Fibroblast of lung (primary cell): ENCODE data around the gene NMRAL1.

Source experiments
- CTCF ChIP-seq, 2 donors: IDR thresholded peaks in 1 of 2; conservative IDR thresholded peaks in 1 of 2; 1 replicate in 1 of 2; 2 replicates in 1 of 2; pipeline ENCODE4 v1.5.1; 2011 to 2012; ENCODE audit warnings: low read length in 2 of 2, control low read depth in 1 of 2, inconsistent platforms in 1 of 2, low read depth in 1 of 2, mild to moderate bottlenecking in 1 of 2
- EZH2 ChIP-seq: IDR thresholded peaks from 2 replicates; pipeline ENCODE4 v1.5.1; 2012; ENCODE audit warnings: low read length, control low read depth, mild to moderate bottlenecking; ENCODE audit errors: missing control alignments

GRCh38 chr16:4454623-4455022, 19.8 kb downstream of the NMRAL1 start:
- TF ChIP-seq CTCF (conservative IDR thresholded peaks at IDR 0.05 in 1 of 2, IDR thresholded peaks at IDR 0.05 in 1 of 2; ENCODE audit: low read depth in 1 of 2, low read length in 2 of 2) = no peak
- TF ChIP-seq EZH2 = no peak
